Endothelial cell of umbilical vein (primary cell): ENCODE results near the gene PTGDS. TPM values are rescaled to one million over a fixed set of nuclear protein-coding genes. Genes with fewer than 3 reads are reported as not detected.

Source experiments
- BruUV-seq: library from RNA; stranded (reverse); fragments of 400-500 nt; replicated peaks from 2 replicates; lab custom pipeline; 2021; lab: Mats Ljungman, UMichigan
- CTCF ChIA-PET: fragments of 300-600, 350-600 bp; sonication (Branson Sonifier 250); formaldehyde crosslinking; loops from one replicate; lab custom pipeline; 2021; ENCODE audit warnings: antibody characterized with exemption, inconsistent platforms; lab: Charles Lee
- POLR2A ChIA-PET: fragments of 300-600, 350-600 bp; sonication (Branson Sonifier 250); formaldehyde crosslinking; loops from one replicate; lab custom pipeline; 2021; ENCODE audit warnings: antibody characterized with exemption, inconsistent platforms; lab: Charles Lee
- DNase-seq: peaks from one replicate; pipeline ENCODE4 v3.0.0-alpha.2; 2011; ENCODE audit warnings: low read depth, low spot score
- FAIRE-seq: peaks from 2 replicates; lab custom pipeline; 2011; peaks lifted over from hg19 to GRCh38; lab: Jason Lieb, UNC
- H2AFZ ChIP-seq: 2 replicates; pipeline ENCODE4 v1.6.0; 2012; ENCODE audit warnings: low read depth, low read length, control low read depth, inconsistent platforms
- H3K27ac ChIP-seq: 2 replicates; pipeline ENCODE4 v1.5.1; 2011; ENCODE audit warnings: low read depth, mild to moderate bottlenecking, control low read depth, low read length, moderate library complexity; ENCODE audit not compliant: insufficient read depth
- H3K27me3 ChIP-seq, 2 experiments: 2 replicates each; pipeline versions ENCODE4 v1.6.0 to v1.6.1; 2011; ENCODE audit warnings: low read length in 2 of 2, mixed read lengths in 1 of 2; ENCODE audit not compliant: control insufficient read depth in 2 of 2, insufficient read depth in 2 of 2
- H3K36me3 ChIP-seq, 2 experiments: 2 replicates in 1 of 2; 3 replicates in 1 of 2; pipeline ENCODE4 v1.5.1; 2011; ENCODE audit warnings: low read length in 2 of 2, mild to moderate bottlenecking in 1 of 2, moderate library complexity in 1 of 2; ENCODE audit not compliant: control insufficient read depth in 2 of 2, insufficient read depth in 2 of 2; ENCODE audit errors: extremely low read depth in 1 of 2
- H3K4me1 ChIP-seq: 3 replicates; pipeline ENCODE4 v1.5.1; 2011; ENCODE audit warnings: mild to moderate bottlenecking, low read length; ENCODE audit not compliant: control insufficient read depth, insufficient read depth; ENCODE audit errors: extremely low read depth
- H3K4me2 ChIP-seq: 2 replicates; pipeline ENCODE4 v1.6.1; 2011; ENCODE audit warnings: low read length, control low read depth, mixed read lengths; ENCODE audit not compliant: insufficient read depth
- H3K4me3 ChIP-seq, 3 experiments: fragments of 200-600 bp in 1 of 3; sonication (generic), shearing (Covaris generic) in 1 of 3; replicated peaks in 1 of 3; 2 replicates each; pipeline ENCODE4 v1.5.1; 2011 to 2016; ENCODE audit warnings: control low read depth in 3 of 3, low read length in 3 of 3, mild to moderate bottlenecking in 2 of 3, inconsistent platforms in 1 of 3, low read depth in 1 of 3, moderate library complexity in 1 of 3; ENCODE audit not compliant: insufficient read depth in 1 of 3
- H3K79me2 ChIP-seq: 2 replicates; pipeline ENCODE4 v1.6.0; 2012; ENCODE audit warnings: low read length, inconsistent platforms; ENCODE audit not compliant: control insufficient read depth, insufficient read depth
- H3K9ac ChIP-seq: replicated peaks from 2 replicates; pipeline ENCODE3; 2011; ENCODE audit warnings: low read length, control low read depth; ENCODE audit not compliant: insufficient read depth; ENCODE audit errors: extremely low read depth
- H3K9me1 ChIP-seq: replicated peaks from 3 replicates; pipeline ENCODE4 v1.6.0; 2011; ENCODE audit warnings: mild to moderate bottlenecking, low read length; ENCODE audit not compliant: control insufficient read depth, insufficient read depth; ENCODE audit errors: extremely low read depth
- H3K9me3 ChIP-seq: replicated peaks from 2 replicates; pipeline ENCODE4 v1.5.1; 2012; ENCODE audit warnings: low read length, inconsistent platforms; ENCODE audit not compliant: control insufficient read depth, insufficient read depth
- H4K20me1 ChIP-seq: replicated peaks from 2 replicates; pipeline ENCODE3; 2011; ENCODE audit warnings: mild to moderate bottlenecking, low read length; ENCODE audit not compliant: control insufficient read depth, insufficient read depth; ENCODE audit errors: extremely low read depth
- EZH2 ChIP-seq: IDR thresholded peaks from 2 replicates; pipeline ENCODE4 v1.6.1; 2012; ENCODE audit warnings: borderline replicate concordance, low read depth, mild to moderate bottlenecking, moderate library complexity, low read length, inconsistent platforms; ENCODE audit not compliant: severe bottlenecking
- FOS ChIP-seq: IDR thresholded peaks from 2 replicates; pipeline ENCODE4 v1.6.1; 2011; ENCODE audit warnings: mild to moderate bottlenecking, low read length, moderate library complexity, borderline replicate concordance; ENCODE audit not compliant: insufficient read depth
- GATA2 ChIP-seq: IDR thresholded peaks from 2 replicates; pipeline ENCODE4 v1.7.0; 2011; ENCODE audit warnings: low read depth, mild to moderate bottlenecking, moderate library complexity, mixed read lengths, low read length; ENCODE audit not compliant: insufficient read length, insufficient read depth
- JUN ChIP-seq: IDR thresholded peaks from 2 replicates; pipeline ENCODE4 v1.6.1; 2011; ENCODE audit warnings: borderline replicate concordance, low read depth; ENCODE audit not compliant: insufficient read length, insufficient read depth
- MYC ChIP-seq: IDR thresholded peaks from one replicate; pipeline ENCODE4 v1.6.1; 2011; ENCODE audit warnings: mild to moderate bottlenecking, low read depth, low read length
- POLR2A ChIP-seq: IDR thresholded peaks from 2 replicates; pipeline ENCODE4 v1.6.1; 2012; ENCODE audit warnings: low read depth, mild to moderate bottlenecking, control low read depth, low read length
- POLR2AphosphoS5 ChIP-seq: IDR thresholded peaks from 2 replicates; pipeline ENCODE4 v1.6.1; 2012; ENCODE audit warnings: low read depth, mild to moderate bottlenecking, control low read depth, low read length, moderate library complexity; ENCODE audit not compliant: insufficient read depth
- dilution Hi-C: fragments of 300-500 bp; cut with MboI; formaldehyde crosslinking; loops from one replicate; pipeline ENCODE4 v1.15.0; 2019; ENCODE audit warnings: low sequenced_read_pairs; ENCODE audit not compliant: extremely low pct_ligation_motif_present
- intact Hi-C: fragments of 100-400 bp; cut with micrococcal nuclease; formaldehyde crosslinking; loops from one replicate; pipeline ENCODE4 v1.10.0; 2022
- polyA plus RNA-seq, 4 experiments: library from polyadenylated mRNA; depleted of rRNA in 3 of 4; stranded (reverse) in 3 of 4; unstranded in 1 of 4; fragments of >200 nt; gene quantifications; 2 replicates each; pipeline versions ENCODE4 v1.2.1 to v1.2.3, GENCODE V29; 2011 to 2012; ENCODE audit warnings: missing spikeins in 1 of 4
- total RNA-seq: library from RNA; stranded (reverse); gene quantifications from 2 replicates; pipeline ENCODE4 v1.2.3, GENCODE V29; 2021
- TF ChIP-seq, protein P1 (sequence below): IDR thresholded peaks from 2 replicates; pipeline ENCODE4 v1.6.1; 2011; ENCODE audit not compliant: insufficient read depth, insufficient read length
- TF ChIP-seq, protein P2 (sequence below), 2 donors: IDR thresholded peaks; 1 replicate in 1 of 2; 2 replicates in 1 of 2; pipeline ENCODE4 v1.5.1; 2011; ENCODE audit warnings: low read length in 2 of 2, mild to moderate bottlenecking in 2 of 2, moderate library complexity in 2 of 2, control low read depth in 1 of 2, inconsistent platforms in 1 of 2, low read depth in 1 of 2; ENCODE audit not compliant: insufficient read depth in 1 of 2; ENCODE audit errors: extremely low read depth in 1 of 2

The PTGDS gene
- total and polyA plus RNA-seq, 2 donors (not counting 3 experiments of a cell fraction or from before 2014, with no cell fraction given): not detected

DNA sequence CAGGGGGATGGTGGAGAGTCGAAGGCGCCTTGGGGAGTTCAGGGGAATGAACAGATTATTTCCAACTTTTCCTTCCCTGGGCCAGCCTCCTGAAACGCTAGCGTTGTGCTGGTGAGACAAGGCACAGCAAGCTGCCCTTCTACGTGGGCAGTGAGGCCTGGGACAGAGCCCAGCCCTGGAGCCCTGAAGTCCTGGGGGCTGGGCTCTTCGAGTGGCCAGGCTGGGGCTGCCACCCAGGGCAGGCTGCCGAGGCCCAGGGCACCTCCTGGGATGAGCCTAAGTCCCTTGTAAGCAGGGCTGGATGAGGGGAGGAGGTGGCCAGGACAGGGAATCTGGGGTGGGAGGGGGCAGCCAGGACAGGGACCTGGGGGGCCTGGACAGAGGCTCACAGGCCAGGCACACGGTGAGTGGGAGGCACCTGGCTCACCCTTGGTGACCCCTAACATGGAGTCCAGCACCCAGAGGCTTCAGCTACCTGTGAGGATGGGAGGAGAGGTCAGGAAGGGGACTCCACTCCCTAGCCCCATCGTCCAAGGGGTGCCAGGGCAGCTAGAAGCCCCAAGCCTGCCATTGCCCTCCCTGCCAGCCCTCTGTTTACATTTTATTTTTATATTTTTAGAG lies 26.5 kb upstream of the PTGDS start:
- POLR2A ChIA-PET: interaction anchor here (0.6 kb wide), 1 partner anchor 86 kb away, joined by 4 read pairs; no protein-coding TSS in a partner anchor
- Histone ChIP-seq H3K79me2 (no peaks in the 10 kb centered on the region), H3K9me3 (no peaks in the 10 kb centered on the region), H3K9me1 (no peaks in the 10 kb centered on the region), H3K9ac (peak overlapping the region; percentile 25), H3K27ac (no peak overlapping the region), H3K36me3 (no peaks in the 10 kb centered on the region), H2AFZ (peak overlapping the region; percentile 83), H3K4me1 (peaks cover 5% of the 10 kb centered on the region), H3K4me2 (peak overlapping the region; percentile 54), H3K4me3 (peak overlapping the region in 1 of 3 experiments; percentile 77), H4K20me1 (no peaks in the 10 kb centered on the region), H3K27me3 (no peaks in the 10 kb centered on the region)
- intact Hi-C loops: loop anchor here (2.0 kb wide), 1 partner anchor 28 kb away; no protein-coding TSS in a partner anchor
- dilution Hi-C loops: no loop called here
- DNase-seq (no peak), FAIRE-seq (no peak)
- BruUV-seq: no TSS peak
- no peak for TF ChIP-seq POLR2A
- no peak for TF ChIP-seq GATA2
- CTCF ChIA-PET: interaction anchor here (1.2 to 1.6 kb wide), 2 partner anchors 27 to 79 kb away, joined by 3 to 4 read pairs; no protein-coding TSS in a partner anchor

DNA sequence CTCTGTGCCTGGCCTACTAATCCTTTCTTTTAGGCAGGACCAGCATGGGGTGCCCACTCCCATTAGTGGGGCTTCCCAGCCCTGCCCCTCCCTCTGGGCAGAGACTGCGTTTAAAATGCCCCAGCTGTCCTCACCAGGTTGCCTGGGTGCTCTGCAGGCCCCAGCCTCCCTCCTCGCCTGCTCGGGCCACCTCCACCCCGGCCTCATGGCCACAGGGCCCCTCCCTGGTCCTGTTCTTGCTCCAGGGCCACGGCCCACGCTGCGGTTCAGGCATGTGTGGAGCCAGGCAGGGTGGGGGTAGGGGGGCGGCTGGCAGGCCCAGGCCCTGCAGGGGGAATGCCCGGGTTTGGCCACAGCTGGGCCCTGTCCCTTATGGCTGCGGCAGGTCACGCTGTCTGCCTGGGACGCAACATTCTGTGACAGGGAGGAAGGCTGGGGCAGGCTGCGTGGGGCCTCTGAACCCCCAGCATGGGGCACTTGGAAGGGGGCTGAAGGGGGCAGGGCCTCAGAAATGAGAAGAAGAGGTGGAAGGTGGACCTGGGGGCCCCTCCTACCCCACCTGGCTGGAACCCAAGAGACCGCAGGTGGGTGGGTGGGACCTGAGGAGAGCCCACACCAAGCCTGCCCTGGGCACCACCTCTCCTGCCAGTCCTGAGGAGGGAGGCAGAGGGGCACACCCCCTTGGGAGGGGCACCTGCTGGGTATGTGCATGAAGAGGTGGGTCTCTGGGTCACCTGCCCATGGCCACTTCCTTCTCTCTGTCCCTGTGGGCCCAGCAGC lies 25.6 kb upstream of the PTGDS start, which contains the start of gene LCN12:
Gene LCN12 (plus strand): TSS at position 733 of the 780 bp plus-strand sequence. CDS start 55 bp downstream, outside the sequence.
- peaks cover 5% of the 10 kb centered on the region for H3K4me1 ChIP-seq
- no peaks in the 10 kb centered on the region for H4K20me1 ChIP-seq
- DNase-seq (no peak), FAIRE-seq (no peak)
- TF ChIP-seq, protein P1, sequence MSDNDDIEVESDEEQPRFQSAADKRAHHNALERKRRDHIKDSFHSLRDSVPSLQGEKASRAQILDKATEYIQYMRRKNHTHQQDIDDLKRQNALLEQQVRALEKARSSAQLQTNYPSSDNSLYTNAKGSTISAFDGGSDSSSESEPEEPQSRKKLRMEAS: no peak
- TF ChIP-seq JUN (no peak), EZH2 (no peak), GATA2 (no peak), POLR2A (no peak), POLR2AphosphoS5 (no peak), MYC (no peak), FOS (no peak)
- TF ChIP-seq, protein P2, sequence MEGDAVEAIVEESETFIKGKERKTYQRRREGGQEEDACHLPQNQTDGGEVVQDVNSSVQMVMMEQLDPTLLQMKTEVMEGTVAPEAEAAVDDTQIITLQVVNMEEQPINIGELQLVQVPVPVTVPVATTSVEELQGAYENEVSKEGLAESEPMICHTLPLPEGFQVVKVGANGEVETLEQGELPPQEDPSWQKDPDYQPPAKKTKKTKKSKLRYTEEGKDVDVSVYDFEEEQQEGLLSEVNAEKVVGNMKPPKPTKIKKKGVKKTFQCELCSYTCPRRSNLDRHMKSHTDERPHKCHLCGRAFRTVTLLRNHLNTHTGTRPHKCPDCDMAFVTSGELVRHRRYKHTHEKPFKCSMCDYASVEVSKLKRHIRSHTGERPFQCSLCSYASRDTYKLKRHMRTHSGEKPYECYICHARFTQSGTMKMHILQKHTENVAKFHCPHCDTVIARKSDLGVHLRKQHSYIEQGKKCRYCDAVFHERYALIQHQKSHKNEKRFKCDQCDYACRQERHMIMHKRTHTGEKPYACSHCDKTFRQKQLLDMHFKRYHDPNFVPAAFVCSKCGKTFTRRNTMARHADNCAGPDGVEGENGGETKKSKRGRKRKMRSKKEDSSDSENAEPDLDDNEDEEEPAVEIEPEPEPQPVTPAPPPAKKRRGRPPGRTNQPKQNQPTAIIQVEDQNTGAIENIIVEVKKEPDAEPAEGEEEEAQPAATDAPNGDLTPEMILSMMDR (IDR thresholded peaks at IDR 0.05; ENCODE audit: extremely low read depth in 1 of 2, insufficient read depth in 1 of 2, low read depth in 1 of 2, low read length in 2 of 2): no peak
- CTCF ChIA-PET: interaction anchor here (1.2 to 1.6 kb wide), 3 partner anchors 13 to 78 kb away, joined by 3 to 4 read pairs (median 3); no protein-coding TSS in a partner anchor
- no peaks in the 10 kb centered on the region for H3K27me3 ChIP-seq
- dilution Hi-C loops: no loop called here
- intact Hi-C loops: loop anchor here (2.0 kb wide), 1 partner anchor 27 kb away; no protein-coding TSS in a partner anchor
- H3K9me3 ChIP-seq: no peaks in the 10 kb centered on the region
- no peak within 1 kb of the TSS for H3K4me3 ChIP-seq
- H3K9ac ChIP-seq: no peak within 1 kb of the TSS
- POLR2A ChIA-PET: interaction anchor here (0.6 kb wide), 2 partner anchors 85 to 620 kb away, joined by 4 read pairs; no protein-coding TSS in a partner anchor
- no peak within 1 kb of the TSS for H2AFZ ChIP-seq
- no peaks in the 10 kb centered on the region for H3K36me3 ChIP-seq
- no peaks in the 10 kb centered on the region for H3K9me1 ChIP-seq
- BruUV-seq: no TSS peak
- no peaks in the 10 kb centered on the region for H3K79me2 ChIP-seq
- H3K4me2 ChIP-seq: no peak within 1 kb of the TSS
- H3K27ac ChIP-seq: no peak within 1 kb of the TSS
